D721Med (cell line): ENCODE results near the gene LPCAT1.

ENCODE experiments used
- DNase-seq: peaks from one replicate; pipeline ENCODE4 v3.0.0; 2011; ENCODE audit warnings: low spot score; ENCODE audit not compliant: insufficient read length
- FAIRE-seq: peaks from 2 replicates; lab custom pipeline; 2011; peaks lifted over from hg19 to GRCh38; lab: Jason Lieb, UNC
- TF ChIP-seq, protein P1 (sequence below): IDR thresholded peaks from 2 replicates; pipeline ENCODE4 v1.5.1; 2012; ENCODE audit warnings: mild to moderate bottlenecking, control low read depth; ENCODE audit not compliant: insufficient read depth; ENCODE audit errors: missing control alignments

Gene LPCAT1

DNA sequence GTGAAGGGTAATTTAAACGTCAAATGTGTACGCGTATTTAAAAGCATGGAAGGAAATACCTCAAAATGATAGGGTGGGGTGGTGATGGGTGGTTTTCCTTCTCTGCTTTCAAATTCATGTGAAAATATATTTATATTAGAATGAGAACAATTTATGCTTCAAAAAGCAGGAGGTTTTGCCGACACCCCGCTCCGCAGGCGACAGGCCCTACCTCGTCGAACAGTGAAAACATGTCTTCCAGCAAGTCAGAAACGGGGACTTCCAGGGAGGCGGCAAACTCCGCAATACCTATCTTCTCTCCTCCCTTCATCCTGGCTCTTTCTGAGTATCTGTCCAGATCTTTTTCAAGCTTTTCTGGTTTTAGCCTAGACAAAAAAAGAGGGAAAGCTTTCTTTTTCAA is 50.0 kb downstream of the LPCAT1 start:
- DNase-seq: no peak
- TF ChIP-seq, protein P1, sequence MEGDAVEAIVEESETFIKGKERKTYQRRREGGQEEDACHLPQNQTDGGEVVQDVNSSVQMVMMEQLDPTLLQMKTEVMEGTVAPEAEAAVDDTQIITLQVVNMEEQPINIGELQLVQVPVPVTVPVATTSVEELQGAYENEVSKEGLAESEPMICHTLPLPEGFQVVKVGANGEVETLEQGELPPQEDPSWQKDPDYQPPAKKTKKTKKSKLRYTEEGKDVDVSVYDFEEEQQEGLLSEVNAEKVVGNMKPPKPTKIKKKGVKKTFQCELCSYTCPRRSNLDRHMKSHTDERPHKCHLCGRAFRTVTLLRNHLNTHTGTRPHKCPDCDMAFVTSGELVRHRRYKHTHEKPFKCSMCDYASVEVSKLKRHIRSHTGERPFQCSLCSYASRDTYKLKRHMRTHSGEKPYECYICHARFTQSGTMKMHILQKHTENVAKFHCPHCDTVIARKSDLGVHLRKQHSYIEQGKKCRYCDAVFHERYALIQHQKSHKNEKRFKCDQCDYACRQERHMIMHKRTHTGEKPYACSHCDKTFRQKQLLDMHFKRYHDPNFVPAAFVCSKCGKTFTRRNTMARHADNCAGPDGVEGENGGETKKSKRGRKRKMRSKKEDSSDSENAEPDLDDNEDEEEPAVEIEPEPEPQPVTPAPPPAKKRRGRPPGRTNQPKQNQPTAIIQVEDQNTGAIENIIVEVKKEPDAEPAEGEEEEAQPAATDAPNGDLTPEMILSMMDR: no peak
- FAIRE-seq: no peak

DNA sequence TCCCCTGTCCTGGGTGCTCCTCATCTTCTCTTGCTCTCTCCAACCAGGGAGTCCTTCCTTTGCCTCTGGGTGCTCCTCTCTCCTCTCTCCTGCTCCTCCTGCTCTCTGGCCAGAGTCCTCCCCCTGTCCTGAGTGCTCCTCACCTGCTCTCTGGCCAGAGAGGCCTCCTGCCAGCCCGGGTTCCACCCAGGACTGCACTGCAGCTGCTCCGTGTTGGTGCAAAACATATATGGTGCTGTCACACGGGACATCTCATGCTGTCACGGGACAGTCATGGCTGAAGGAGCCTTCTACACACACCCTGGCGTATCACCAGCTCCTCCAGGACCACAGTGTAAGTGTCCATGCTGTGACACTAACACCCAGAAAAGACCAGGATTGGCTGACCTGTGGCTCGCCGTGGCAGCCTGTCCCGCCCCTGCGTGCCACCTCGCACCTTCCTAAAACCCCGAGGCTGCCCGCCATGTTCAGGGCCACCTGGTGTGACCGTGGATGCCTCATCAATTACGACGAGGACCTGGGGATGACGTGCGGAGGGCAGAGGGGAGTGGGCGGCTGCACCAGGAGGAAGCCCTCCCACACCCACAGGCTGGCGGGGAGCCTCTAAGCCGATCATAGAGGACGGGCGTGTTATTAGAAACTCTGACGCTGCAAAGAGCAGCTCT is 50.7 kb downstream of the LPCAT1 start:
- FAIRE-seq (no peak), DNase-seq (no peak)
- TF ChIP-seq, protein P1: no peak

DNA sequence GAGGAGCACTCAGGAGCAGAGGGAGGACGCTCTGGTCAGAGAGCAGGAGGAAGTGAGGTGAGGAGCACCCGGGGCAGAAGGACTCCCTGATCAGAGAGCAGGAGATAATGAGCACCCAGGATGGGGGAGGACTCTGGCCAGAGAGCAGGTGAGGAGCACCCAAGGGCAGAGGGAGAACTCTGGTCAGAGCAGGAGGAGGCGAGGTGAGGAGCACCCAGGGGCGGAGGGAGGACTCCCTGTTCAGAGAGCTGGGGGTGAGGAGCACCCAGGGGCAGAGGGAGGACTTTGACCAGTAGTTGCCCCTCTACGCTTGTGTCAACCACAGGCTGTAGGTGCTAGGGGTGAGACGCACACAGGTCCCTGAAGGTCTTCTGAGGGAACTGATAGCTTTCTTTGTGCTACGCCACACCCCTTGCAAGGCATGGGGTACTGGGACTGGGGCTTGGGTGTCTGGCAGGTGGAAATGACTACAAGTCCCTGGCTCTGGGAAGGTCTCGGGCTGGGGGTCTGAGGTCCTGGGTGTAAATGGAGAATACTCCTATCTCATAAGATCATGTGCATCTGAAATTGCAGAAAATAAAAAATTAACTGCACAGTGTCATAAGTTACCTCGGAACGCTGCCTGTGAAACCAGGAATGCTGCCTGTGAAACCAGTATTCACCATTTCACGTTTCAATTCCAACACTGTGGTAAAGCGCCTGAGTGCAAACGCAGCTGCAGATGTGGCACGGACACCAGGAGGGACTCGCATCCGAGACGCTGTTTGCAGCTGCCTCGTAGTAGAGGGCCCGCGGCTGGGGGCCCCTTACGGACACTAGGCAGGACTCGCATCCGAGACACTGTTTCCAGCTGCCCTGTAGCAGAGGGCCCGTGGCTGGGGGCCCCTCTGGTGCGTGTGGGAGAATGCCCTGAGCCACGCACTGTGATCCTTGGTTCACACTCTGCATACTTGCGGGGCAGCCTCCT is 51.5 kb downstream of the LPCAT1 start:
- TF ChIP-seq, protein P1: no peak
- FAIRE-seq: no peak
- no peak for DNase-seq

DNA sequence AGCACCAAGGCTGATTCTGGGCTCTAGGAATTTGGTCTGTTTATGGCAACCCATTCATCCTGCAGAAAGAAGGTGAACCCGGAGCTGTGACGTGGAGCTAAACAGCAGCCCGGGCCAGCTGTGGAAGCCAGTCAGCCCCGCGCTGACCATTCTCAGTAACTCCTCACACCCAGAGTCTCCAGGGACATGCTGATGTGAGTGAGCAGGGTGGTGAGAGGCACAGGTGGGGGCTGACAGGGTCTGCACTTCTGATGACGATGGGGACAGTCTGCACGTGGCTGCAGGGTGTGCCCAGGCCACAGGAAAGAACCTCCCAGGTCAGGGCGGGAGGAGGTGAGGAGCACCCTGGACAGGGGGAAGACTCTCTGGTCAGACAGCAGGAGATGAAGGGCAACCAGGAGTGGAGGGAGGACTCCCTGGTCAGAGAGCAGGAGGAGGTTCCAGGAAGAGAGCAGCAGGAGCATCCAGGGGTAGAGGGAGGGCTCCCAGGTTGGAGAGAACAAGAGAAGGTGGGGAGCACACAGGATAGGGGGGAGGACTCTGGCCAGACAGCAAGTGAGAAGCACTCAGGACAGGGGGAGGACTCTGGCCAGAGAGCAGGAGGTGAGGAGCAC is 52.4 kb downstream of the LPCAT1 start:
- TF ChIP-seq, protein P1: no peak
- FAIRE-seq (no peak), DNase-seq (no peak)

DNA sequence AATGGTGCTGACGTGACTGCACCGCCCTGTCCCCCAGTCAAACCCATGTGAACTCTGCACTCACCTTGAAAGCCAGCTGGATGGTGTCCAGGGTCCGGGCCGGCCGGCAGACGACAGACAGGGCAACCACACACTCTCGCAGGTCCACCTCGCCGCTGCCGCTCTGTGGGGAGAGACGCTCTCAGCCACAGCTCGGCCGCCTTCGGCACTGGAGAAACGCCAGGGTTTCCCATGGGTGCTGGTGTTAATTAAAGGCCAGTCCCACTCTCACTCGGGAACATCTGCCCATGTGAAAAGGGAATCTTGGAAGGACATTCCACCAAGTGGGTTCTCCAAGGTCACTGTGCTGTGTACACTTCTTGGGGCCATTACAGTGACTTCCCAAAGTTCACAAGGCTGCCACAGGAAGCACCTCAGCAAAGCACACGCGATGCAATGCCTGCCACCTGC is 53.0 kb downstream of the LPCAT1 start:
- TF ChIP-seq, protein P1: no peak

DNA sequence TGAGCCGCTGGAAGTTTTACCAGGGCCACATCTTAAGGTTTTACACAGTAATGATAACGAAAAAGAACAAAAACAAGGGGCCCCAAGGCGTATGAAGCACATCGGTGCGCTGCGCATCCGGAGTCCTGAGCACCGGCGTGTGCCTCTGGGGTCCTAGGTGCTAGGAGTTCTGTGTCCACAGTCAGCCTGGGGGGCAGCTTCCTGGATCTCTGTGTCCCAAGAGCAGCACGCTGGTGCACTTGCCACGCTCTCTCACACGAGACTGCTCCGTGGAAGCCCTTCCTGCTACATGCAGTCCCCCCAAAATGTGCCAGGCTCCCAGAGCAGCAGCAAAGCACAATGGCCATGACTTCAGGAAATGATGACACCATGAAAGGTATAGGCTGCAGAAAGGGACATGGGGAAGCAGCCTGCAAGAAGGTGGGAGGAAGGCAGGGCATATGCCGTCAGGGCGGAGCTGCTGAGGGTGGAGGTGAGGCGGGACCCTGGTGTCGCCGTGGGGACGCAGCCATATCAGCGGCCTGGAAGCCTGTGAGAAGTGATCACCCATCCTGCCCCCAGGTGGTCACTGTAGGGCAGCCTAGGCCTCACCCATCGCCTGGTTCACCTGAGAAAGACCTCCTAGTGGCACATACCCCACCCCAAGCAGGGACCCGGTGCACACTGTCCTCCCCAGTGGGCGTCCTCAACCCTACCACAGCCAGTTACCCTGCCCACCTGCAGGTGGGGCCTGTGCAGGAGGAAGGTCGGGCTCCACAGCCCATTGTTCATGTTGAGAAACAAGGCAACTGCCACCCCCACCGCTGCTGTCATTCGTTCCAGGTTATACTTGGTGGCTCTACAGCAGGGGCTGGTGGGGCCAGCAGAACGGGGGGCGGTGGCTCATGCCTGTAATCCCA is 54.9 kb downstream of the LPCAT1 start:
- FAIRE-seq (no peak), DNase-seq (no peak)
- TF ChIP-seq, protein P1: no peak

More for the DNA sequence above, 53.0 kb downstream of the LPCAT1 start:
- FAIRE-seq: no peak
- no peak for DNase-seq
